ES-I3 (cell line): ENCODE data around the gene RFK.

ENCODE experiments used
- H3K36me3 ChIP-seq: 2 replicates; pipeline ENCODE4 v1.6.1; 2013; ENCODE audit warnings: mild to moderate bottlenecking, low read length, control low read depth, moderate library complexity; ENCODE audit not compliant: insufficient read depth
- H3K4me1 ChIP-seq: 2 replicates; pipeline ENCODE4 v1.6.1; 2013; ENCODE audit warnings: mild to moderate bottlenecking, control low read depth, low read length; ENCODE audit not compliant: insufficient read depth
- H3K9ac ChIP-seq: 2 replicates; pipeline ENCODE4 v1.6.1; 2013; ENCODE audit warnings: low read depth, mild to moderate bottlenecking, low read length, moderate library complexity
- H3K9me3 ChIP-seq: 2 replicates; pipeline ENCODE4 v1.6.1; 2013; ENCODE audit warnings: mild to moderate bottlenecking, low read length, moderate library complexity; ENCODE audit not compliant: control insufficient read depth, insufficient read depth

Gene RFK

GRCh38 chr9:76351006-76351405, 43.2 kb downstream of the RFK start:
- H3K36me3 ChIP-seq = no peaks in the 10 kb centered on the region
- H3K4me1 ChIP-seq = no peaks in the 10 kb centered on the region
- no peaks in the 10 kb centered on the region for H3K9me3 ChIP-seq
- H3K9ac ChIP-seq = no peak overlapping the region

- Histone ChIP-seq H3K36me3 (no peaks in the 10 kb centered on the region), H3K9ac (no peak overlapping the region), H3K9me3 (no peaks in the 10 kb centered on the region), H3K4me1 (no peaks in the 10 kb centered on the region)
These were observed 44.4 kb downstream of the RFK start for GRCh38 chr9:76349865-76350264.

- peaks cover 6% of the 10 kb centered on the region; the same call in 1 of the 2 replicates for H3K9me3 ChIP-seq
- H3K4me1 ChIP-seq = no peaks in the 10 kb centered on the region
- H3K36me3 ChIP-seq = no peaks in the 10 kb centered on the region
- no peak overlapping the region for H3K9ac ChIP-seq
These were observed 51.4 kb downstream of the RFK start for GRCh38 chr9:76342858-76343257.

GRCh38 chr9:76342201-76342600, 52.0 kb downstream of the RFK start:
- Histone ChIP-seq H3K9ac (no peak overlapping the region), H3K9me3 (peaks cover 6% of the 10 kb centered on the region; the same call in 1 of the 2 replicates), H3K36me3 (no peaks in the 10 kb centered on the region), H3K4me1 (no peaks in the 10 kb centered on the region)

- H3K4me1 ChIP-seq = no peaks in the 10 kb centered on the region
- H3K36me3 ChIP-seq = no peaks in the 10 kb centered on the region
- peaks cover 6% of the 10 kb centered on the region; the same call in 1 of the 2 replicates for H3K9me3 ChIP-seq
- H3K9ac ChIP-seq = no peak overlapping the region
These were observed 52.6 kb downstream of the RFK start for GRCh38 chr9:76341616-76342015.

- H3K36me3 ChIP-seq = no peaks in the 10 kb centered on the region
- no peaks in the 10 kb centered on the region for H3K9me3 ChIP-seq
- no peak overlapping the region for H3K9ac ChIP-seq
- H3K4me1 ChIP-seq = no peaks in the 10 kb centered on the region
These were observed 55.8 kb downstream of the RFK start for GRCh38 chr9:76338418-76338817.

GRCh38 chr9:76336027-76336426, 58.2 kb downstream of the RFK start:
- Histone ChIP-seq H3K9me3 (no peaks in the 10 kb centered on the region), H3K36me3 (no peaks in the 10 kb centered on the region)

More at GRCh38 chr9:76336027-76336426, 58.2 kb downstream of the RFK start:
- Histone ChIP-seq H3K4me1 (no peaks in the 10 kb centered on the region), H3K9ac (no peak overlapping the region)
